Keratinocyte (primary cell): Measurements from ENCODE around the gene MICAL3.

Experiments
- EZH2 ChIP-seq: IDR thresholded peaks from one replicate; pipeline ENCODE4 v1.6.1; 2012; ENCODE audit warnings: inconsistent platforms, mild to moderate bottlenecking, low read length, moderate library complexity
- TF ChIP-seq, protein P1 (sequence below), 3 experiments: IDR thresholded peaks in 1 of 3; conservative IDR thresholded peaks in 1 of 3; optimal IDR thresholded peaks in 1 of 3; 2 replicates in 2 of 3; 3 replicates in 1 of 3; pipeline versions ENCODE3 to v1.5.1; 2011; ENCODE audit warnings: low read length in 3 of 3, mild to moderate bottlenecking in 3 of 3, moderate library complexity in 2 of 3, control low read depth in 1 of 3, inconsistent platforms in 1 of 3; ENCODE audit not compliant: insufficient read depth in 2 of 3; ENCODE audit errors: extremely low read depth in 1 of 3

DNA sequence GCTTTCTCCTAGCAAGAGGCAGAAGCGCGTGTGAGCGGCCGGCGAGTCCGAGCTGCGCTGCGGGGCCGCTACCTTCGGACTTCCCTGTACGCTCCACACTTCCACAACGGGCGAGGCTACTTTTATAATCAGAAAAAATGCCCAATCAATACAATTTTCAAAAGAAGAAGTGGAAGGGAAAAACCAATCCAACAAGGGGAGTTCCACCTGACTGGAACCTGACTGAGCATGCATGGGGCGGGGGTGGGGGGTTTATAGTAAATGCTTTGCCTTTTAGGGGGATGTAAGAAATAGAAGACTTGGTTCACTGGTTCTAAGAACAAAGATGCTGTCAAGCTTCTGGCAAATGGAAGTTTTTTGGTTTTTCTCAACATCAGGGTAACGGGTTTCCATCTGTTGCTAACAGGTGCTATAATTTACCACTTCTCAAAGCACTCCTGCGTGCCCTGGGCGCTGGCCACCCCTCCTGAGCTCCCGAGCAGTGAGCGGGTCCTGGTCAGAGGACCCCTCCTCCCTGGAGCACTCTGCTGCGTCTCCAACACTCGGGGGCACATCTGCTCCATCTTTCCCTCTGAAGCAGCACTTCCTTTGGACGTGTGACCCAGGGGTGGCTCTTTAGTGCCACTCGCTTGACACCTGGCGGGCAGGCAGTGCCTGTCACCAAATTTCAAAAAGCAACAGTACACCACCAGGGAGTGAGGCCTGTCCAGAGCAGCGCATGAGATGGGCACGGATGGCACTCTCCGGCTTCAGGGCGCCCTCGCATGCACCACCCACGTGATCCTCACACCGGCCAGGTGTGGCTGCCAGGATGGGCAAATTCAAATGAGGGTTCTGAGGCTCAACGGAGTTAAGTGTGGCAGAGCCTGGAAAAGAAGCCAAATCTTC, 228.5 kb downstream of the MICAL3 start:
- TF ChIP-seq, protein P1, sequence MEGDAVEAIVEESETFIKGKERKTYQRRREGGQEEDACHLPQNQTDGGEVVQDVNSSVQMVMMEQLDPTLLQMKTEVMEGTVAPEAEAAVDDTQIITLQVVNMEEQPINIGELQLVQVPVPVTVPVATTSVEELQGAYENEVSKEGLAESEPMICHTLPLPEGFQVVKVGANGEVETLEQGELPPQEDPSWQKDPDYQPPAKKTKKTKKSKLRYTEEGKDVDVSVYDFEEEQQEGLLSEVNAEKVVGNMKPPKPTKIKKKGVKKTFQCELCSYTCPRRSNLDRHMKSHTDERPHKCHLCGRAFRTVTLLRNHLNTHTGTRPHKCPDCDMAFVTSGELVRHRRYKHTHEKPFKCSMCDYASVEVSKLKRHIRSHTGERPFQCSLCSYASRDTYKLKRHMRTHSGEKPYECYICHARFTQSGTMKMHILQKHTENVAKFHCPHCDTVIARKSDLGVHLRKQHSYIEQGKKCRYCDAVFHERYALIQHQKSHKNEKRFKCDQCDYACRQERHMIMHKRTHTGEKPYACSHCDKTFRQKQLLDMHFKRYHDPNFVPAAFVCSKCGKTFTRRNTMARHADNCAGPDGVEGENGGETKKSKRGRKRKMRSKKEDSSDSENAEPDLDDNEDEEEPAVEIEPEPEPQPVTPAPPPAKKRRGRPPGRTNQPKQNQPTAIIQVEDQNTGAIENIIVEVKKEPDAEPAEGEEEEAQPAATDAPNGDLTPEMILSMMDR (optimal IDR thresholded peaks at IDR 0.05 in 1 of 3, IDR thresholded peaks at IDR 0.05 in 1 of 3, conservative IDR thresholded peaks at IDR 0.05 in 1 of 3; ENCODE audit: extremely low read depth in 1 of 3, insufficient read depth in 2 of 3, low read length in 3 of 3): no peak
- TF ChIP-seq EZH2: no peak
